GM12801 (cell line): ENCODE measurements around the gene KANSL1.

Experiments
- CTCF ChIP-seq: IDR thresholded peaks from one replicate; pipeline ENCODE4 v1.5.1; 2011; ENCODE audit warnings: control low read depth; ENCODE audit not compliant: insufficient read length; ENCODE audit errors: extremely low read depth

Gene KANSL1

DNA sequence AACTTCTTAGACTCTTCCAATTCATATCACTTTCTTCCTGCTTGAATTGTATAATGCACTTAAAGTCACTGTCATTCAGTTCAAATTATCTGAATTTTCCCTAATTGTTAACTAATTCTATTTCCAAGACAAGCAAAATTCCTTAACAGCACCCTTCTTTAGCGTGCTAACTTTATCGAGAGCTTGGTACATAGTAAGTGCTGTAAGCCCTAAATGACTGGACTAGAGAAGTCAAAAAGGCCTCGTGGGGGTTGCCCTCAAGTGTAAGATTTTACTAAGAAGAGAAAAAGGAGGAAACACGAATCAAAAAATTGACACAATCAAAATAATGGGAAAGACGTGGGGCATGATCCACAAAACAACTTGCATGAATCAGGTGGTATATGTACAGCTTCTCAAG is 11.3 kb downstream of the KANSL1 start:
- TF ChIP-seq CTCF = no peak

DNA sequence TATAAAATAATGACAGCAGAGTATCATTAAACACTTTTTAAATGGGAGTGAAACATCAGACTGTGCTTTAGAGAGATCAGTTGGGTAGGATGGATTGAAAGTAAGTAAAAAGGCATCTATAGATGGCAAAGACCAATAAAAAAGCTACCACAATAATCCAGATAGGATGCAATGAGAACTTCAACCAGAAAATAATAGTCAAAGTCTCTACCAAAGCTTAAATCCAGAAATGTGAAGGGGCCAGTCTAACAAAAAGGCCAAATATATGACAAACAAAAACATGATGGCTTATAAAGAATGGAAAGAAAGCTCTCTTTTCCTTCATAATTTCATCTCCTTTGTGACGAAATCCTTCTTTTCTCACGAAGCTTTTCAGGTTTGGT is 12.3 kb downstream of the KANSL1 start:
- no peak for TF ChIP-seq CTCF

GRCh38 chr17:46179375-46179999 is 13.7 kb downstream of the KANSL1 start:
- TF ChIP-seq CTCF = no peak

GRCh38 chr17:46178550-46179214 is 14.5 kb downstream of the KANSL1 start:
- no peak for TF ChIP-seq CTCF

- no peak for TF ChIP-seq CTCF
These were observed 16.3 kb downstream of the KANSL1 start for GRCh38 chr17:46176975-46177374.

DNA sequence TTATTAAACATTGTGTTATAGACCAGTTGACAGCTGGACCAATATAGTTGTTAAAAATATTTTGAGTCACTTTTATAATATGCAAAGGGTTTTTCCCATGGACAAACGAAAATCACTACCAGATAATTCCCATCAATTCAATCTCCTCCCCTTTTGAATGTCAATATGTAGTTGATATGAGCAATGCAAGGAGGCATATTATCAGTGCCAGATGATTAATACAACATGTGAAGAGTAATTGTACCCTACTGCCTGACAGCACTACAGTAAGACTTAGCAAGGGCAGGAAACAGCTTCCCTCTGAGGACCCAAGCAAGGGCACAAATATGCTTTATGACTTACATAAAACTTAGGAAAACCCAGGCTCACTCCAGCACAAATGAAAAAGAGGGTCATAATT is 17.3 kb downstream of the KANSL1 start:
- no peak for TF ChIP-seq CTCF

DNA sequence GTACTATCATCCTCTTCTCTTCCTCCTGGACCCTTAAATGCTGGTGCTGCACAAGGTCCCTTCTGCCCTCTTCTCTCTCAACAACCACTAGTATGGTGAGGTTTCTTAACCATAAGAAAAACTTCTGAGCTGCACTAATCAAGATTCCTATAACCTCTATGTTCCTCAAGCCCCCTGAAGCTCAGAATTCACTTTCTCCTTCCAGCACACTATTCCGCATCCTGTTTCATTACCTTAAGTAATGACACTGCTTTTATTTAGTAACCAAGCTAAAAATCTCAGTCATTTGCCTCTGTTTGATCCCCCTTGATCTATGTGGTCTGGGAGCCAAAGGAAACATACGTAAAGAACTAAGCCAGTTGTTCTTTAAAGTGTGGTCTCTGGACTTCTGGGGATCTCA is 20.1 kb downstream of the KANSL1 start:
- TF ChIP-seq CTCF = no peak
